HG03060 (cell line): ENCODE measurements around the gene ANKRD63.

Experiments
- ATAC-seq: cut with Tn5 transposase; IDR thresholded peaks from one replicate; pipeline ENCODE4 v1.9.1; 2021; ENCODE audit warnings: low read depth, moderate number of reproducible peaks; ENCODE audit not compliant: unreplicated experiment

ANKRD63 gene

DNA sequence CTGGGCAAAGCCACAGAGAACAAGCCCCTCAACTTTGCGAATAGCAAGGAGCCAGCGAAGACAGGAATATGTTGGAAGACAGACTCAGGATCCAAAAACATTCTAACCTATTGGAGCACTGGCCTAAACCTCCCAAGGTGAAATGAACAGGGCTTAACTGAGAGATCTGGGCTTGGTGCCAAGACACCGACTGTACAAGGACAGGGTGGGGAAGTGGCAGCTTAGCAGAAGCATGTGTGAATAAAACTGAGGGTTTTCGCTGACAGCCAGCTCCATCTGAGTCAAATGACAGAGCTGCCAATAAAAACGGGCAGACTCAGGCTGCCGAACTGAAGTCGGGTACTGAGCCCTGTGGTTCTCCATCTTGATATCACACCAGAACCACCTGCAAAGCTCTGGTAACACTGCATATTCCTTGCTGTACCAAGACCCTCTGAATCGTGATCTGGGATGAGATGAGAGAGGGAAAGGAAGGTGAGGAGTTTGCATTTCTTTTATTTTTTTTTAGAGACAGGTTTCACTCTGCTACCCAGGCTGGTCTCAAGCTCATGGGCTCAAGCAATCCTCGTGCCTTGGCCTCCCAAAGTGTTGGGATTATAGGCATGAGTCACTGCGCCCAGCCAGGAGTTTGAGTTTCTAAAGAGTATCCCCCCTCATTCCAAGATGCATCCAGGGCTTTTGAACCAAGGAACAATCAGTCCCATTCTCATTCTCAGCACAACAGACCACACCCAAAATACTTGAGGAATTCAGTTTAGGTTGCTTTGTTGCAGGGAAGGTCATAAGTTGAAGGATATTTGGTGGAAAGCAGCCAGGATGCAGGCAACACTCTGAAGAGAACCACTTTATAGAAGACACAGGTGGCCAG lies 30.9 kb upstream of the ANKRD63 start:
- ATAC-seq: no peak

GRCh38 chr15:40312370-40313158 lies 29.7 kb upstream of the ANKRD63 start:
- no peak for ATAC-seq

- ATAC-seq: no peak
These were observed 28.1 kb upstream of the ANKRD63 start for GRCh38 chr15:40310993-40311392.

- ATAC-seq: no peak
These were observed 27.4 kb upstream of the ANKRD63 start for GRCh38 chr15:40310001-40310959.

GRCh38 chr15:40309344-40309862 lies 26.5 kb upstream of the ANKRD63 start:
- ATAC-seq: no peak

- ATAC-seq: no peak
These were observed 24.8 kb upstream of the ANKRD63 start, which contains the start of gene PLCB2 for GRCh38 chr15:40307421-40308211. Gene PLCB2 (minus strand): TSS chr15:40307935. CDS start chr15:40307672, 263 bp downstream.

DNA sequence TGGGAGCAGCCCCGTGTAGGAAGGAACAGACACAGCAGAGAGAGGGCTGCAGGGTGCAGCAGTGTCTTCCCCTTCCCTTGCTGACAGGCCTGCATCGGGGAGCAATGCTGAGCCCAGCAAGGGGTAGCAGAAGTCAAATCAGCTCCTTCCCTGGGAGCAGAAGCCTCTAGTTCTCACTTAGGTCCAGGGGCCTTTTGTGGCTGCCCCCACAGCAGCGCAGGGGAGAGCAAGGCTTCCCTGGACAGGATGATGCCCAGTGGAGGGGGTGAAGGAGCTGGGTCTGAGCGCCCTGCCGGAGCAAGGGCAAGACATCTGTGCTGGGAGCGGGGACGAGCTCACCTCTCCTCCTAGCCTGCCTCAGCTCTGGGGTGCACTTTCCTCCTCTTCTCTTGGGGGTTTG lies 24.0 kb upstream of the ANKRD63 start:
- ATAC-seq: no peak

DNA sequence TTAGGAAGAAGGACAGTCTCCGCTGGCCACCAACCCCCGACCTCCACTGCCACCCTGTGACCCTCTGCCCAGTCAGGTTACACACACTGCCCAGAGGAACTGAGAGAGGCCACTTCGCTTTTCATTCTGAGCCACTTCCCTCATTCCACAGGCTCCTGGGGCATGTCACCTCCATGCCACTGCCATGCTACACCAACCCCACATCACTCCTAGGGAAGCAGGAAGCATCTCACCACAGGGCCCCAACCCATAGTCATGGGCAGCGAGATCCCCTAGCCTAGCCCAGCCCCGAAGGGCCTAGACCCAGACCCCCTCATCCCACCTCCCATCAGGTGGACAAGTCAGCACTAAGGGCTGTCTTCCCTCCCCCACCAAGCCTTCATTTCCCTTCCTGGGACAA lies 23.5 kb upstream of the ANKRD63 start:
- no peak for ATAC-seq

GRCh38 chr15:40305281-40305680 lies 22.4 kb upstream of the ANKRD63 start:
- no peak for ATAC-seq

DNA sequence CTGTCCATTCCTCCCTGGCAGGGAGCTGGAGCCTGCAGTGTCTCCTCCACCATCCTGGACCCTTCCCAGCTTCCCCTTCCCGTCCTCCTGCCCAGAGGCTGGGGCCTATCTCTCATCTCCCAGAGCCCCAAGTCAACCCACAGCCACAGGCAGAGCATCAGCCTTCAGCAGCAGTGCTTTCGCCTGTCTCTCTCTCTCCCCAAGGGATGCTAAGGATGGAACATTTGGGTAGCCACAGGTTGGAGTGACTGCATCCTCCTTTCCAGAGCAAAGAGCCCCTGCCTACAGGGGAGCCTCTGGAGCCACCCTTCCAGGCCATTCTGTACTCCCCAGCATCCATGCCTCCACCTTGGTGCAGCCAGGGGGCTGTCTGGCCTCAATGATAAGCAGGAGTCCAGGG lies 20.7 kb upstream of the ANKRD63 start:
- no peak for ATAC-seq

GRCh38 chr15:40302981-40303380 lies 20.1 kb upstream of the ANKRD63 start:
- ATAC-seq: no peak

DNA sequence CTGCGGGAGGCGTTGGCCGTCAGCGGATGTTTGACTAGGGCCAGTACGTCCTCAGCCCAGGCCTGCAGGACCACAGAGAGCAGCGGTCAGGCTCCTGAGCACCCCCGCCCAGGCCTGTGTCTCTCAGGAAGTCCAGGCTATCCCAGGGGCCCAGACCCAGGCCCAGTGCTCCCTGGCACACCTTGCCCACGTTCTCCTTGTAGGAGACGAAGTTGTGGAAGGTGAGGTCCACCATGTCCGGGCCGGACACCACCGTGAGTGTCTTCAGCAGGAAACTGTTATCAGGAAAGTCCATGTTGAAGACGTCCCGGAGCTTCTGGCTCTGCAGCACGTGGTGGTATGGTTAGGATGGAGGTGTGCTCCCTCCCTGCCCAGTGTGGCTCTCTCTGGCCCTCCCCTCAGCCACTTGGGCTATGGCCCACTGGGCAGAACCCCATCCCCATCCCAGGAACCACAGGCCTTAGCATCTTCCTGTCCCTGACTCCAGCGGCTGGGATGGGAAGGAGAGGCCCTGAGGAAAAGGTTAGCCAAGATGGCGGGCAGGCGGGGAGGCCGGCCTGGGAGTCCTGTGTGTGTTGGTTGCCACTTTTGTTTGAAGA lies 19.5 kb upstream of the ANKRD63 start:
- ATAC-seq: no peak

DNA sequence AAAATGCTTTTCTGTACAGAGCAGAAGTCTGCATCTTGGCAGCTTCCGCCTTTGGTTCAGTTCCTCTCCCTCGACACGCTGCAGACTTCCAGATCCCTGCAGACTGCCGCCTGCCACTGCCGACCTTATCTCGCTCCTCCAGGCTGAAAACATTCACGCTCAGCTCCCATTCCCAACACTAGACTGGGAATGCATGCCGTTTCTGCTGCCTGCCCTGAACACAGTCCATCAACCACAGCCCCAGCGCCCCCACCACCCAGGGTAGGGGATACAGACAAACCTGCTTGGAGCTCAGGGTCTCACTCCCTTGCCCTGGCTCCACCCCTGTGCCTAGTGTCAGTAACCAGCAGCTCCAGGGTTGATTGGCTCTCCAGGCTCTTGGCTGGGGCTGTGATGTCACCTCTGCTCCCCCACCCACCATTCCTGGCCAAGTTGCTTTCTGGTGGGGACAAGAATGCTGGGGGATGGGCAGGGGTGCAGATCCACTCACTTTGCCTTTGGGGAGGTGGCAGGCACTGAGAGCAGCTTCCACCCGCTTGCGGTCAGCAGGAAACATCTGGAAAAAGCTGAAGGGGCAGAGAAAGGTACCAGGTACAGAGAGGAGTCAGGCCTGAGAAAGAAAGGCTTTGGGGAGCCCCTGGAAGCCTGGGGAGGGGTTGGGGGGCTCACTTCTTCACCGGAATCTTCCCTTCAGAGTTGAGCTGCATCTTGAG lies 18.8 kb upstream of the ANKRD63 start:
- ATAC-seq: no peak

DNA sequence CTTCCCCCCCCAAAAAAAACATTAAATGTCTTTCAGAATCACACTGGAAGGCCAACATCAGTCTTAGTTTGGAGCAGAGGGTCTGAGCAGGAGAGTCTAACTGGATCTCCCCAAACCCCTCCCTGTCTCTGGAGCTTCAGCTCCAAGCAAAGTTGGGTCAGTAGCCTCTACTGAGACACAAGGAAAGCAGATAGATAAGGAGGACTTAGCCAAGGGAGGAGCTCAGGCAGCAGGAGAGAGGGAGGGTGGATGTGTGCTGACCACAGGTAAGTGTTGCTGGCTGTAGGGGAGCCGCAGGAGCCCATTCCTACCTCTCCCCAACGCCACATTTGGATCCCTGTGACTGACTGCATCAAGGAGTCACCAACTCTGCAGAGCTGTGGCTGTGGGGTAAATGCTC lies 17.9 kb upstream of the ANKRD63 start:
- no peak for ATAC-seq

DNA sequence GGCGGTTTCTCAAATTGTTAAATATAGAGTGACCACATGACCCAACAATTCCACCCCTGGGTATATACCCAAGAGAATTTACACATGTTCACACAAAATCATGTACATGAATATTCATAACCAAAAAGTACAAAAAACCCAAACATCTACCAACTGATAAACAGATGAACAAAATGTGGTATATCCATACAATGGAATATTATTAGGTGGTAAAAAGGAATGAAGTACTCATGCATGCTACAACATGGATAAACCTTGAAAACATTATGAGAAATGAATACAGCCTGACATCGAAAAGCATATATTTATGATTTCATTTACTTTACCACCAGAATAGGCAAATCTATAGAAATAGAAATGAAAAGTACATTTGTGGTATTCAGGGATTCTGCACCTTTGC lies 17.5 kb upstream of the ANKRD63 start:
- ATAC-seq: no peak

GRCh38 chr15:40298216-40298935 lies 15.5 kb upstream of the ANKRD63 start:
- no peak for ATAC-seq

- ATAC-seq: no peak
These were observed 14.5 kb upstream of the ANKRD63 start for GRCh38 chr15:40297356-40297755.
